ENCODE data around the gene GRHPR.

GRHPR gene

DNA sequence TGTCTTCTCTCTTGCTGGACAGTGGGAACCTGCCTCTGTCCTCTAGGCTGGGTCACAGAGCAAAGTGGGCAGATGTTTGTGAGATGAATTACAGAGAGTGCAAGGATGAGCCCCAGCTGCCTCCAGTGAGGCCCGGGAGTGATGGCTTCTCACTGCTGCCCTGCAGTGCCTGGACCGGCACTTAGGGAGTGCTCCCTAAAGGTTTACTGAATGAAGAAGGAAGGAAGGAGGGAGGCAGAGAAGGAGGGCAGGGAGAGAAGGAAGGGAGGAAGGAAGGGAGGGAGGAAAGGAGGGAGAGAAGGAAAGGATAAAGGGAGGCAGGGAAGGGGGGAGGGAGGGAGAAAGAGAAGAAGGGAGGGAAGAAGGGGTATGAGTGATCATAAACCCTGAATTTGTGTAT is 42.7 kb upstream of the GRHPR start:
- no peak overlapping the region for H3K4me3 ChIP-seq (replicated peaks; ENCODE audit: low read depth, low read length)
- DNase-seq (ENCODE audit: extremely low read depth, low read depth) = no peak
- TF ChIP-seq, protein P1, sequence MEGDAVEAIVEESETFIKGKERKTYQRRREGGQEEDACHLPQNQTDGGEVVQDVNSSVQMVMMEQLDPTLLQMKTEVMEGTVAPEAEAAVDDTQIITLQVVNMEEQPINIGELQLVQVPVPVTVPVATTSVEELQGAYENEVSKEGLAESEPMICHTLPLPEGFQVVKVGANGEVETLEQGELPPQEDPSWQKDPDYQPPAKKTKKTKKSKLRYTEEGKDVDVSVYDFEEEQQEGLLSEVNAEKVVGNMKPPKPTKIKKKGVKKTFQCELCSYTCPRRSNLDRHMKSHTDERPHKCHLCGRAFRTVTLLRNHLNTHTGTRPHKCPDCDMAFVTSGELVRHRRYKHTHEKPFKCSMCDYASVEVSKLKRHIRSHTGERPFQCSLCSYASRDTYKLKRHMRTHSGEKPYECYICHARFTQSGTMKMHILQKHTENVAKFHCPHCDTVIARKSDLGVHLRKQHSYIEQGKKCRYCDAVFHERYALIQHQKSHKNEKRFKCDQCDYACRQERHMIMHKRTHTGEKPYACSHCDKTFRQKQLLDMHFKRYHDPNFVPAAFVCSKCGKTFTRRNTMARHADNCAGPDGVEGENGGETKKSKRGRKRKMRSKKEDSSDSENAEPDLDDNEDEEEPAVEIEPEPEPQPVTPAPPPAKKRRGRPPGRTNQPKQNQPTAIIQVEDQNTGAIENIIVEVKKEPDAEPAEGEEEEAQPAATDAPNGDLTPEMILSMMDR (IDR thresholded peaks at IDR 0.05; ENCODE audit: low read depth, low read length, missing control alignments) = no peak

DNA sequence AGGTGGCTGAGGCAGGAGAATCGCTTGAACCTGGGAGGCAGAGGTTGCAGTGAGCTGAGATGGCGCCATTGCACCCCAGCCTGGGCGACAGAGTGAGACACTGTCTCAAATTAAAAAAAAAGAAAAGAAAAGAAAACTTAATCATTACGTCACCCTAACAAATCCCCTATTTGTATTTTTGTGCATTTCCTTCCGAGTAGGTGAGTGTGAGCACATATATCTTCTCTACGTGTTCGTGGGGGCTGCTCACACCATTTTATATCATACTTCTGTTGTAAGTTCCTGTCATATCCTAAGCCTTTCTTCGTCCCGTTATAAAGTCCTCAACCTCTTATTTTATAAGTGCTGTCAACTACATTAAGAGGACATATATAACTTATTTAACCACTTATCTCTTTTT is 41.9 kb upstream of the GRHPR start:
- TF ChIP-seq, protein P1 (IDR thresholded peaks at IDR 0.05; ENCODE audit: low read depth, low read length, missing control alignments) = no peak
- no peak for DNase-seq (ENCODE audit: extremely low read depth, low read depth)
- H3K4me3 ChIP-seq (replicated peaks; ENCODE audit: low read depth, low read length) = no peak overlapping the region

DNA sequence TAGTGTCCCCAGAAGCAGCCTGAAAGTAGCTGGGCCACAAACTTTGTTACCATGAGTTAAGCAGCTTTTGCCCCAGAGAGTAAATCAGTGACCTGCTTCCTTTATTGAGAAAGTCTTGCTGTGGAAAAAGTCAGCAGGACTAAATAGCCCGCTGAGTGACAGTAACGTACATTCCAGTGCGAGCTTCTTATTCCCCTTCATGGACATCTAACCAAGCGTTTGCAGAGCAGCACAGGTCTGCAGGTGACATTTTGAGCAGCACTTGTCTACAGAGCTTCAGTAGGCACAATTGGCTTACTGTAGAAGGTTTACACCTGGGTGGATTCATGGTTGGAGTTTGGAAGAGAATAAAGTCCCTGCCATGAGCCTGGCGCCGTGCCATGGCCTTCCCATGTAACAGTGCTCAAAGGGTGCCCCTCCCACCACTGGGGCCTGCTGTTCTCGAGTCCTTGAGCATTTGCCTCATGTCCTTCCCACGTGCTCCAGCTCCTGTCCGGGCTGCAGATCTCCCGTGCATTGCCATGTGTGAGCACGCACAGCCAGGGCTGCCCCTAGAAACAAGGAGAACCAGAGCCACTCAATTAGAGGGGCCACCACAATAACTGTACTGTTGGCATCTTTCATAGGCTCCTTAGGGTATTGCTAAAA is 41.3 kb upstream of the GRHPR start:
- no peak overlapping the region for H3K4me3 ChIP-seq (replicated peaks; ENCODE audit: low read depth, low read length)
- TF ChIP-seq, protein P1 (IDR thresholded peaks at IDR 0.05; ENCODE audit: low read depth, low read length, missing control alignments) = no peak
- DNase-seq (ENCODE audit: extremely low read depth, low read depth) = no peak

DNA sequence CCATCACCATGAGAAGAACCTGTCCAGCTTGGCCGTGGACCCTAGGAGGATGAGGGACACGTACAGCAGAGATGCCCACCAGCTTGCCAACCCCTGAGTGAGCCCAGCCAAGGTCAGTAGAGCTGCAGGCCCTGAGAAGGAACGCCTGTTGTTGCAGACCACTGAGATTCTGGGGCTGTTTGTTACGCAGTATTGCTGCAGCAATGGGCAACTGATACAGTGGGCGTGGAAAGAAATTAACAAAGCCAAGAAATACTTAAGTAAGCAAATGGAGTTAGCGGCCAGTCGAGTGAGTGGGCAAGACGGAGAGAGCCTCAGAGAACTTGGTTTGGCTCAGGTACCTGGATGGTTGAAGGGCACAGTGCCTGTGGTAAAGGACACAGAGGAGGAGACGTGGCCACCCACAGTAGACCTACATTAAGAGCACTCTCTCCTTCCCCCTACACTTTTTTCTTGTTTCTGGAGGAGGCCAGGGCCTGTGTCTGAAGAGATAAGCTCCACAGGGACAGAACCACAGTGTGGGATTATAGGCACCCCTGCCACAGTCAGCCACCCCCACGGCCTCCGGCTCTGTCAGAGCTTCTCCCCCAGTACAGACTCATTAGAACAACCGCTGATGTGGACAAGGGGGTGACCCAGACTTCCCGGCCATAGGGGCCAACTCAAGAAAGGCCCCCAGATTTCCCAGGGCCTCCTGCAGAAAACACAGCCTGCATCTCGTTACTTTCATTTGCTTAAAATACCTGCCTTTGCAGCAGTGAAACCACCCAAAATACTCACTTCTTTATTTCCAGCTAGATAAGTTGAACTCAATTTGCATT is 40.1 kb upstream of the GRHPR start:
- H3K4me3 ChIP-seq (replicated peaks; ENCODE audit: low read depth, low read length) = no peak overlapping the region
- DNase-seq (ENCODE audit: extremely low read depth, low read depth) = no peak
- TF ChIP-seq, protein P1 (IDR thresholded peaks at IDR 0.05; ENCODE audit: low read depth, low read length, missing control alignments) = no peak

DNA sequence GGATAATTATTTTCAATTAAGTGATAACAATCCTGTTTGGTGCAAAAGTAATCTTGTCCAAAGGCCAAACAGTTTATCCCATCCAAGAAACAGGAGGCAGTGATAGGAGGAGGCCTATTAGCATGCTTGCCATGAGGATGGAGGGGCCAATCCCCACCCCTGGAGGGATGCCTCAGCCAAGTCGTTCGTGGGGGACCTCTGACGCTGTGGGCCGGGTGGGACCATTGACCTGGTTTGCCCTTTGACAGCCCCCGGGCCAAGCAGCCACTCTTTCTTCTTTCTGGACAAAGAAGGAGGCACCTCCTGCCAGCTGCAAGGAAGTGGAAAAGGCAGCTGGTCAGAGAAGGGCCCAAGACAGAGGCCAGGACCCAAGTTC is 39.5 kb upstream of the GRHPR start:
- DNase-seq (ENCODE audit: extremely low read depth, low read depth) = no peak
- H3K4me3 ChIP-seq (replicated peaks; ENCODE audit: low read depth, low read length) = no peak overlapping the region
- TF ChIP-seq, protein P1 (IDR thresholded peaks at IDR 0.05; ENCODE audit: low read depth, low read length, missing control alignments) = no peak

DNA sequence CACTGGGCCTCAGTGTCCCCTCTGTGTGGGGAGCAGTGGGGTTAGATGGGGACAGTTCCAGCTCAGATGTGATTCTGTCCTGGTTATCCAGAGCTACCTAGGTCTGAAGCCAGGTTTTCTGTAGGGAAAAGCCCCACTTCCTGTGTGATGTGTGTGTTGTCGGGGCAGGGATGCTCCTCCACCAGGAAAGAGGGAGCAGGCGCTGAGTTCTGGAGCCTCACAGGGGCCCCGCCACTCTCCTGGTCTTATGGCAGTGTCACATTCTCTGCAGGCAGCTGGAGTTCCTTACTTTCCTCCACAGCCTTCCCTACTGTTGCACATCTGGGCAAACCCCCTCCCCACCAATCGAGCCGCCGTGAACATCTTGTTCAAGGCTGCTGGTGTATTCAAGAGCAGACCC is 39.1 kb upstream of the GRHPR start:
- no peak overlapping the region for H3K4me3 ChIP-seq (replicated peaks; ENCODE audit: low read depth, low read length)
- TF ChIP-seq, protein P1 (IDR thresholded peaks at IDR 0.05; ENCODE audit: low read depth, low read length, missing control alignments) = no peak
- no peak for DNase-seq (ENCODE audit: extremely low read depth, low read depth)

All from HFF-Myc (cell line).